Ishikawa (cell line): Measurements from ENCODE around the gene PRRT2.
"Not testable (repeated sequence)": the region's sequence is repeated elsewhere in the genome, so short reads cannot be mapped to it uniquely, and the experiment has no call there.

Experiments
- CREB1 ChIP-seq: IDR thresholded peaks from 2 replicates; pipeline ENCODE4 v1.6.1; 2012; ENCODE audit warnings: low read depth
- EP300 ChIP-seq: IDR thresholded peaks from 2 replicates; pipeline ENCODE4 v1.6.1; 2012; ENCODE audit warnings: borderline replicate concordance
- MAX ChIP-seq: IDR thresholded peaks from 2 replicates; pipeline ENCODE4 v1.6.1; 2012
- REST ChIP-seq: IDR thresholded peaks from 2 replicates; pipeline ENCODE4 v1.6.1; 2012; ENCODE audit warnings: low read depth, mild to moderate bottlenecking
- TAF1 ChIP-seq: IDR thresholded peaks from 2 replicates; pipeline ENCODE4 v1.6.1; 2012; ENCODE audit warnings: low read depth, mild to moderate bottlenecking
- USF1 ChIP-seq: IDR thresholded peaks from 2 replicates; pipeline ENCODE4 v1.6.1; 2012
- ZBTB7A ChIP-seq: IDR thresholded peaks from 2 replicates; pipeline ENCODE4 v1.6.1; 2012; ENCODE audit warnings: low read depth

- TF ChIP-seq MAX, EP300, CREB1, TAF1, REST, USF1, ZBTB7A: not testable (repeated sequence)
Observed at GRCh38 chr16:29783094-29783953, 28.7 kb upstream of the PRRT2 start.
